GM18517 (cell line): ENCODE measurements around the gene UNC5A.
"Not testable (repeated sequence)": the region's sequence is repeated elsewhere in the genome, so short reads cannot be mapped to it uniquely, and the experiment has no call there.

Experiments
- ATAC-seq: cut with Tn5 transposase; IDR thresholded peaks from one replicate; pipeline ENCODE4 v1.9.1; 2021; ENCODE audit warnings: mild to moderate bottlenecking, moderate library complexity; ENCODE audit not compliant: unreplicated experiment

UNC5A gene

GRCh38 chr5:176861276-176861675 lies 50.9 kb downstream of the UNC5A start:
- no peak for ATAC-seq

- ATAC-seq: no peak
Observed at GRCh38 chr5:176862330-176862995, 52.1 kb downstream of the UNC5A start.

- no peak for ATAC-seq
Observed at GRCh38 chr5:176863041-176863764, 52.8 kb downstream of the UNC5A start.

GRCh38 chr5:176863765-176864098 lies 53.4 kb downstream of the UNC5A start:
- ATAC-seq: no peak

GRCh38 chr5:176864755-176865154 lies 54.4 kb downstream of the UNC5A start:
- no peak for ATAC-seq

GRCh38 chr5:176865964-176866363 lies 55.6 kb downstream of the UNC5A start:
- no peak for ATAC-seq

- ATAC-seq: no peak
Observed at GRCh38 chr5:176866707-176867310, 56.5 kb downstream of the UNC5A start.

- no peak for ATAC-seq
Observed at GRCh38 chr5:176868126-176868525, 57.8 kb downstream of the UNC5A start.

GRCh38 chr5:176868731-176869130 lies 58.4 kb downstream of the UNC5A start:
- ATAC-seq: no peak

GRCh38 chr5:176869501-176870109 lies 59.2 kb downstream of the UNC5A start:
- ATAC-seq: no peak

- no peak for ATAC-seq
Observed at GRCh38 chr5:176870110-176870591, 59.8 kb downstream of the UNC5A start.

- not testable (repeated sequence) for ATAC-seq
Observed at GRCh38 chr5:176870644-176871043, 60.3 kb downstream of the UNC5A start.

GRCh38 chr5:176872586-176872985 lies 62.2 kb downstream of the UNC5A start:
- not testable (repeated sequence) for ATAC-seq

GRCh38 chr5:176873011-176873410 lies 62.7 kb downstream of the UNC5A start:
- not testable (repeated sequence) for ATAC-seq

GRCh38 chr5:176873541-176874172 lies 63.3 kb downstream of the UNC5A start:
- no peak for ATAC-seq

GRCh38 chr5:176874198-176874780 lies 63.9 kb downstream of the UNC5A start:
- ATAC-seq: no peak

- no peak for ATAC-seq
Observed at GRCh38 chr5:176875014-176875550, 64.7 kb downstream of the UNC5A start.

GRCh38 chr5:176875783-176876505 lies 65.6 kb downstream of the UNC5A start:
- ATAC-seq: no peak

- ATAC-seq: no peak
Observed at GRCh38 chr5:176876506-176877431, 66.4 kb downstream of the UNC5A start.
